Measurements from ENCODE around the gene SPOUT1. TPM values are rescaled to one million over a fixed set of nuclear protein-coding genes. Genes with fewer than 3 reads are reported as not detected.

Gene SPOUT1
- polyA plus RNA-seq, 1 donor (not counting 4 experiments of a cell fraction or from before 2014, with no cell fraction given): 22.0 TPM

GRCh38 chr9:128862401-128862851 is 32.8 kb upstream of the SPOUT1 start:
- DNase-seq (ENCODE audit: low read depth, low spot score) (no peak), FAIRE-seq (no peak)
- no peak overlapping the region for H2AFZ ChIP-seq (ENCODE audit: control insufficient read depth, low read length)
- H3K4me2 ChIP-seq (ENCODE audit: control insufficient read depth, extremely low read depth, insufficient read depth, low read depth, low read length): no peak overlapping the region
- H3K27ac ChIP-seq (ENCODE audit: control insufficient read depth, insufficient read depth, low read length): no peak overlapping the region
- no peaks in the 10 kb centered on the region for H3K27me3 ChIP-seq (ENCODE audit: control insufficient read depth, extremely low read depth, insufficient read depth, low read length)
- dilution Hi-C loops (cut with MboI; ENCODE audit: extremely low pct_ligation_motif_present, low sequenced_read_pairs): no loop called here
- no peaks in the 10 kb centered on the region for H3K9me3 ChIP-seq (ENCODE audit: control insufficient read depth, low read depth, low read length)
- H3K9me1 ChIP-seq (ENCODE audit: control insufficient read depth, extremely low read depth, insufficient read depth, low read length): no peaks in the 10 kb centered on the region
- H3K4me3 ChIP-seq (ENCODE audit: control insufficient read depth in 2 of 3, extremely low read depth in 1 of 3, insufficient read depth in 2 of 3, low read depth in 1 of 3, low read length in 3 of 3): no peak overlapping the region
- H3K36me3 ChIP-seq (ENCODE audit: control insufficient read depth in 2 of 2, extremely low read depth in 1 of 2, insufficient read depth in 2 of 2, low read length in 2 of 2): no peaks in the 10 kb centered on the region
- peaks cover 14% of the 10 kb centered on the region for H3K4me1 ChIP-seq (ENCODE audit: control insufficient read depth, extremely low read depth, insufficient read depth, low read length)
- peaks cover 2% of the 10 kb centered on the region for H3K79me2 ChIP-seq (ENCODE audit: control insufficient read depth, insufficient read depth, low read length)
- no peaks in the 10 kb centered on the region for H4K20me1 ChIP-seq (ENCODE audit: control insufficient read depth, extremely low read depth, insufficient read depth, low read length)
- no peak overlapping the region for H3K9ac ChIP-seq (ENCODE audit: control insufficient read depth, extremely low read depth, insufficient read depth, low read length)
- no peak for TF ChIP-seq EZH2 (IDR thresholded peaks at IDR 0.05; ENCODE audit: low read length)
- TF ChIP-seq, protein P1, sequence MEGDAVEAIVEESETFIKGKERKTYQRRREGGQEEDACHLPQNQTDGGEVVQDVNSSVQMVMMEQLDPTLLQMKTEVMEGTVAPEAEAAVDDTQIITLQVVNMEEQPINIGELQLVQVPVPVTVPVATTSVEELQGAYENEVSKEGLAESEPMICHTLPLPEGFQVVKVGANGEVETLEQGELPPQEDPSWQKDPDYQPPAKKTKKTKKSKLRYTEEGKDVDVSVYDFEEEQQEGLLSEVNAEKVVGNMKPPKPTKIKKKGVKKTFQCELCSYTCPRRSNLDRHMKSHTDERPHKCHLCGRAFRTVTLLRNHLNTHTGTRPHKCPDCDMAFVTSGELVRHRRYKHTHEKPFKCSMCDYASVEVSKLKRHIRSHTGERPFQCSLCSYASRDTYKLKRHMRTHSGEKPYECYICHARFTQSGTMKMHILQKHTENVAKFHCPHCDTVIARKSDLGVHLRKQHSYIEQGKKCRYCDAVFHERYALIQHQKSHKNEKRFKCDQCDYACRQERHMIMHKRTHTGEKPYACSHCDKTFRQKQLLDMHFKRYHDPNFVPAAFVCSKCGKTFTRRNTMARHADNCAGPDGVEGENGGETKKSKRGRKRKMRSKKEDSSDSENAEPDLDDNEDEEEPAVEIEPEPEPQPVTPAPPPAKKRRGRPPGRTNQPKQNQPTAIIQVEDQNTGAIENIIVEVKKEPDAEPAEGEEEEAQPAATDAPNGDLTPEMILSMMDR (optimal IDR thresholded peaks at IDR 0.05 in 1 of 3, IDR thresholded peaks at IDR 0.05 in 1 of 3, conservative IDR thresholded peaks at IDR 0.05 in 1 of 3; ENCODE audit: extremely low read depth in 1 of 3, insufficient read depth in 2 of 3, low read length in 3 of 3): no peak

GRCh38 chr9:128861501-128861900 is 31.9 kb upstream of the SPOUT1 start:
- TF ChIP-seq, protein P1 (optimal IDR thresholded peaks at IDR 0.05 in 1 of 3, IDR thresholded peaks at IDR 0.05 in 1 of 3, conservative IDR thresholded peaks at IDR 0.05 in 1 of 3; ENCODE audit: extremely low read depth in 1 of 3, insufficient read depth in 2 of 3, low read length in 3 of 3): no peak
- TF ChIP-seq EZH2 (IDR thresholded peaks at IDR 0.05; ENCODE audit: low read length): no peak
- Histone ChIP-seq H3K4me3 (ENCODE audit: control insufficient read depth in 2 of 3, extremely low read depth in 1 of 3, insufficient read depth in 2 of 3, low read depth in 1 of 3, low read length in 3 of 3) (no peak overlapping the region), H3K9me1 (ENCODE audit: control insufficient read depth, extremely low read depth, insufficient read depth, low read length) (no peaks in the 10 kb centered on the region), H3K36me3 (ENCODE audit: control insufficient read depth in 2 of 2, extremely low read depth in 1 of 2, insufficient read depth in 2 of 2, low read length in 2 of 2) (no peaks in the 10 kb centered on the region), H3K4me2 (ENCODE audit: control insufficient read depth, extremely low read depth, insufficient read depth, low read depth, low read length) (no peak overlapping the region), H3K79me2 (ENCODE audit: control insufficient read depth, insufficient read depth, low read length) (peaks cover 2% of the 10 kb centered on the region), H3K9ac (ENCODE audit: control insufficient read depth, extremely low read depth, insufficient read depth, low read length) (no peak overlapping the region), H3K27ac (ENCODE audit: control insufficient read depth, insufficient read depth, low read length) (no peak overlapping the region), H3K4me1 (ENCODE audit: control insufficient read depth, extremely low read depth, insufficient read depth, low read length) (peaks cover 14% of the 10 kb centered on the region), H4K20me1 (ENCODE audit: control insufficient read depth, extremely low read depth, insufficient read depth, low read length) (no peaks in the 10 kb centered on the region), H2AFZ (ENCODE audit: control insufficient read depth, low read length) (no peak overlapping the region), H3K27me3 (ENCODE audit: control insufficient read depth, extremely low read depth, insufficient read depth, low read length) (no peaks in the 10 kb centered on the region), H3K9me3 (ENCODE audit: control insufficient read depth, low read depth, low read length) (no peaks in the 10 kb centered on the region)
- FAIRE-seq (no peak), DNase-seq (ENCODE audit: low read depth, low spot score) (no peak)
- dilution Hi-C loops (cut with MboI; ENCODE audit: extremely low pct_ligation_motif_present, low sequenced_read_pairs): no loop called here

Data from keratinocyte (primary cell).